ENCODE measurements around the gene GINS1.

GINS1 gene

DNA sequence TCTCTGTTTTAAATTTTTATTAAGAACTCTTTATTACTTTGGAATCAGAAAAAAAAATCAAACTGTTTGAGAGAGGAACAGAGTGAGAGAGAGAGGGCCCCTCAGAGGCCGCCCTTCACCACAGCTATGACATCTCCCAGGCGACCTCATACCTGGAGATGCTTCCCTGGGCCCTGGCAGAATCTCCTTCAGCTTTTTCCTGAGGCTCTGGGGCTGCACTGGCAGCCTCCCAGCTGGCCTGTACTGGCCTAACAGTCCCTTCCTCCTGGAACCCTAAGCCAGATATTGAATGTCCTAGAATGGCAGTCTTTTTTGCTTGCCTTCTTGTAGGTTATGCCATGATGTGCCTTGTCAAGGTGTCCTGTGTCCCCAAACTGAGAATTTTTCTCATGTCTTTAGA lies 30.6 kb upstream of the GINS1 start:
- no peaks in the 10 kb centered on the region for H3K27me3 ChIP-seq (ENCODE audit: insufficient read depth, low read depth)
- TF ChIP-seq, protein P1, sequence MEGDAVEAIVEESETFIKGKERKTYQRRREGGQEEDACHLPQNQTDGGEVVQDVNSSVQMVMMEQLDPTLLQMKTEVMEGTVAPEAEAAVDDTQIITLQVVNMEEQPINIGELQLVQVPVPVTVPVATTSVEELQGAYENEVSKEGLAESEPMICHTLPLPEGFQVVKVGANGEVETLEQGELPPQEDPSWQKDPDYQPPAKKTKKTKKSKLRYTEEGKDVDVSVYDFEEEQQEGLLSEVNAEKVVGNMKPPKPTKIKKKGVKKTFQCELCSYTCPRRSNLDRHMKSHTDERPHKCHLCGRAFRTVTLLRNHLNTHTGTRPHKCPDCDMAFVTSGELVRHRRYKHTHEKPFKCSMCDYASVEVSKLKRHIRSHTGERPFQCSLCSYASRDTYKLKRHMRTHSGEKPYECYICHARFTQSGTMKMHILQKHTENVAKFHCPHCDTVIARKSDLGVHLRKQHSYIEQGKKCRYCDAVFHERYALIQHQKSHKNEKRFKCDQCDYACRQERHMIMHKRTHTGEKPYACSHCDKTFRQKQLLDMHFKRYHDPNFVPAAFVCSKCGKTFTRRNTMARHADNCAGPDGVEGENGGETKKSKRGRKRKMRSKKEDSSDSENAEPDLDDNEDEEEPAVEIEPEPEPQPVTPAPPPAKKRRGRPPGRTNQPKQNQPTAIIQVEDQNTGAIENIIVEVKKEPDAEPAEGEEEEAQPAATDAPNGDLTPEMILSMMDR (conservative IDR thresholded peaks at IDR 0.05; ENCODE audit: low read depth, low read length): no peak
- no peaks in the 10 kb centered on the region for H3K36me3 ChIP-seq (ENCODE audit: insufficient read depth)
- H2AFZ ChIP-seq (ENCODE audit: low read depth): no peak overlapping the region
- H3K4me3 ChIP-seq (IDR thresholded peaks at IDR 0.05; ENCODE audit: insufficient read depth, low read depth, low read length): no peak overlapping the region
- H3K4me1 ChIP-seq (ENCODE audit: low read depth, poor library complexity, severe bottlenecking): no peaks in the 10 kb centered on the region
- H3K79me2 ChIP-seq (ENCODE audit: insufficient read depth, low read depth): peaks cover 73% of the 10 kb centered on the region
- H4K20me1 ChIP-seq (ENCODE audit: insufficient read depth): no peaks in the 10 kb centered on the region
- no peak overlapping the region for H3K9ac ChIP-seq
- H3K4me2 ChIP-seq: no peak overlapping the region
- H3K27ac ChIP-seq: no peak overlapping the region

DNA sequence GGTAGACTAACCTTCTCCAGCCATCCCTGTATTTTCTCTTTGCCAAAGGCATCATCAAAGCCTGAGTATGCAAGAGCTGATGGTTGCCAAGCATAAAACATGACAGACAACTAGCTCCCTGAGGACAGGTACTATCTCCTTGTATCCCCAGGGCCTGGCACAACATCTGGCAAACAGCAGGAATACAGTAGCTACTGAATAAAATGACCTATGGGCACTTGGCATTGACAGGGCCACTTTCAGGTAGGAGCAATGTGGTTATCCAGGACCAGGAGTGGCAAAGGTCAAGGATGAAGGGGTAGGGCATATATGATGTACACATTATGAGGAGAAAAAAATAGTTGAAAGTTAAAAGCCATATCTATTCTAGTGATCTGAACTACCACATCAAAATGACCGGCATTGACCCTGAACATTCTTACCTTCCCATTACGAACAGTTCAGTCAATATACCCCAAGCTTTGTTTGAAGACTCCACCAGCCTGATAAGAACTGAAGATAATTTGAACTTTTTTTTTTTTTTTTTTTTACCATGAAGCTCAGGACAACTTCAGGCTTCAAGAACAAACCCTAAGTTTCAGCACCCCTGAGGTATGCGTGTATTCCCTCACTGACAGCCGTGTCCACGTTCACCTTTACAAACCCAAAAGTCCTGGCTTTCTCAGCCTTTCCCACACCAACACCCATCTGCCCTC lies 29.1 kb upstream of the GINS1 start:
- no peak overlapping the region for H3K9ac ChIP-seq
- no peaks in the 10 kb centered on the region for H3K4me1 ChIP-seq (ENCODE audit: low read depth, poor library complexity, severe bottlenecking)
- H3K4me2 ChIP-seq: no peak overlapping the region
- H3K4me3 ChIP-seq (IDR thresholded peaks at IDR 0.05; ENCODE audit: insufficient read depth, low read depth, low read length): no peak overlapping the region
- H4K20me1 ChIP-seq (ENCODE audit: insufficient read depth): no peaks in the 10 kb centered on the region
- H3K36me3 ChIP-seq (ENCODE audit: insufficient read depth): no peaks in the 10 kb centered on the region
- H3K27ac ChIP-seq: no peak overlapping the region
- H3K79me2 ChIP-seq (ENCODE audit: insufficient read depth, low read depth): peaks cover 78% of the 10 kb centered on the region
- no peaks in the 10 kb centered on the region for H3K27me3 ChIP-seq (ENCODE audit: insufficient read depth, low read depth)
- TF ChIP-seq, protein P1 (conservative IDR thresholded peaks at IDR 0.05; ENCODE audit: low read depth, low read length): no peak
- H2AFZ ChIP-seq (ENCODE audit: low read depth): no peak overlapping the region

DNA sequence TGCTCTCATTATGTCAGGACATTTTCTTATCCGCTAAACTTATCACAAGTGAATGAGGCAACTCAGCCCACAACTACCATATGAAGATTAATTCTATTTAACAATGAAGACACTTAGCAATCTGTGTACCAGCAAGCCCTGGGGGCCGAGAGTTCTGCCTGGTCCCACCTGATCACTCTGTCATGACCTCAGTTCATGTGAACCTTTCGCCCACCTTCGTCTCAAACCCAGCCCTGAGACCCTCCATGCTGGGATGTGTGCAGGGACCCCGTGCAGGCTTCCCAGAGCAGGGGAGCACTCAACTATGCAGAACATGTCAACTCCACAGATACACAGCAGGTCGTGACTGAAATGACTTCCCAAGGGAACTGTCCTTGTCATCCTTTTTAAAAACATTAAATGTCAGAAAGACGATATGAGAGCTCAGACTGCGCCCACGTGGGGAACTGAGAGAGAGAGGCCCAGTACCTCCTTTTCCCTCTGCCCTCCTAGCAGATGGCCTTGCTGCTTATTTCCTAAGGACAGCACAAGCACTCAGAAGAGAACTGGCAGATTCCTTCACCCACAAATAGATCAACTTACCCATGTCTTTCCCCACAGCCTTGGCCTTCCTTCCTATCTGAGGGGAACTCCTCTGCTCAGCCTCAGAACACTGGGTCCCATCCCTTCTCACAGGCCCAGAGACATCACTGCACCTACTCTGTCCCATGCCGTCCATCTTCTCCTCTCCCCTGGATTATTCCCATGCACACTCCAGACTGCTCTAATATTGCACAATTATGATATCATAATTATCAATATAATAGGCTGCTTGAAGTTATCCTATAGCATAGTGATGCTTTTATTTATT lies 28.4 kb upstream of the GINS1 start:
- Histone ChIP-seq H3K9ac (no peak overlapping the region), H3K36me3 (ENCODE audit: insufficient read depth) (no peaks in the 10 kb centered on the region), H3K27ac (no peak overlapping the region), H3K4me3 (IDR thresholded peaks at IDR 0.05; ENCODE audit: insufficient read depth, low read depth, low read length) (no peak overlapping the region), H3K27me3 (ENCODE audit: insufficient read depth, low read depth) (no peaks in the 10 kb centered on the region), H3K79me2 (ENCODE audit: insufficient read depth, low read depth) (peaks cover 81% of the 10 kb centered on the region), H3K4me2 (no peak overlapping the region), H4K20me1 (ENCODE audit: insufficient read depth) (no peaks in the 10 kb centered on the region), H2AFZ (ENCODE audit: low read depth) (no peak overlapping the region), H3K4me1 (ENCODE audit: low read depth, poor library complexity, severe bottlenecking) (no peaks in the 10 kb centered on the region)
- TF ChIP-seq, protein P1 (conservative IDR thresholded peaks at IDR 0.05; ENCODE audit: low read depth, low read length): no peak

DNA sequence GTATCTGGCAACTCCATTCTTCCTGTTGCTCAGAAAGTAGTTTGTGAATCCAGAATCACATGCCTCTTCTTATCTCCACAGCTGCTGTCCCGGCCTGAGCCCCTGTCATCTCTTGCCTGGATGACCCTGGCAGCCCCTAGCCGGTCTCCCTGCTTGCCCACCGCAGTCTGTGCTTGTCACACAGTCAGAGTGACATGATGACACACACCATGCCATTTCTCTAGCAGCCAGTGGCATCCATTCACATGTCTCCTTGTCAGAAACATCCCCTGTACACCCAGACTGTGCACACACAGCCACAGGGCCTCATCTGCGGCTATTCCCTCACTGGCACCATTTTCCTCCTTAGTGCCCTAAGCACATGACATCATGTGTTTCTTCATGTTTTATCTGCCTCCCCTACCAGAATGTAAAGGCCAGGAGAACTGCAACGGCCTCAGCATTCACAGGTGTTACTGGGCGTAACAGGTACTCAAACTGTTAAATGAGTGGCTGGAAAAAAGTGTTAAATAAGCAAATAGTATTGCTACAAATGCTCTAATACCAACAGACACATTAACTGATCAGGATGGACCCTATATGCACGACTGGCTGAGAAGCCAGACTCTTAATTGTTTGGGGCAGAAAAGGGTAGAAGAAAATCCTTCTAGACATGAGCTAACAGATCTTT lies 26.4 kb upstream of the GINS1 start:
- TF ChIP-seq, protein P1 (conservative IDR thresholded peaks at IDR 0.05; ENCODE audit: low read depth, low read length): no peak
- Histone ChIP-seq H3K27ac (no peak overlapping the region), H3K79me2 (ENCODE audit: insufficient read depth, low read depth) (peaks cover 87% of the 10 kb centered on the region), H3K36me3 (ENCODE audit: insufficient read depth) (no peaks in the 10 kb centered on the region), H4K20me1 (ENCODE audit: insufficient read depth) (no peaks in the 10 kb centered on the region), H3K4me3 (IDR thresholded peaks at IDR 0.05; ENCODE audit: insufficient read depth, low read depth, low read length) (no peak overlapping the region), H3K9ac (no peak overlapping the region), H3K4me2 (no peak overlapping the region), H3K27me3 (ENCODE audit: insufficient read depth, low read depth) (no peaks in the 10 kb centered on the region), H3K4me1 (ENCODE audit: low read depth, poor library complexity, severe bottlenecking) (no peaks in the 10 kb centered on the region), H2AFZ (ENCODE audit: low read depth) (no peak overlapping the region)
